Panc1 (cell line): ENCODE measurements around the gene EIF4EBP2. TPM values are rescaled to one million over a fixed set of nuclear protein-coding genes. Genes with fewer than 3 reads are reported as not detected.

Experiments
- ATAC-seq: fragments of 200-7000 bp; cut with Tn5 transposase; 2 replicates; pipeline ENCODE4 v1.9.1; 2020; ENCODE audit warnings: mild to moderate bottlenecking, moderate library complexity
- BruUV-seq: library from RNA; stranded (reverse); fragments of 400-500 nt; replicated peaks from 2 replicates; lab custom pipeline; 2021; lab: Mats Ljungman, UMichigan
- CTCF ChIA-PET: fragments of 300-600 bp; sonication (Branson Sonifier 250); formaldehyde crosslinking; loops from one replicate; lab custom pipeline; 2022; ENCODE audit warnings: antibody characterized with exemption; lab: Charles Lee
- POLR2A ChIA-PET: fragments of 300-600 bp; sonication (Branson Sonifier 250); formaldehyde crosslinking; loops from one replicate; lab custom pipeline; 2022; ENCODE audit warnings: antibody characterized with exemption; lab: Charles Lee
- DNase-seq: peaks from one replicate; pipeline ENCODE4 v3.0.0-alpha.2; 2010; ENCODE audit warnings: low read depth, low spot score
- H3K27ac ChIP-seq: 2 replicates; pipeline ENCODE4 v1.5.1; 2011; ENCODE audit warnings: mild to moderate bottlenecking, low read length, inconsistent platforms
- H3K27me3 ChIP-seq: fragments of 200-500 bp; sonication (Bioruptor generic); 2 replicates; pipeline ENCODE4 v1.6.0; 2014; ENCODE audit warnings: low read length, inconsistent platforms; ENCODE audit not compliant: control insufficient read depth, insufficient read depth
- H3K36me3 ChIP-seq: fragments of 200-500 bp; sonication (Bioruptor generic); 2 replicates; pipeline ENCODE4 v1.5.1; 2014; ENCODE audit warnings: inconsistent platforms, mild to moderate bottlenecking, low read length, moderate library complexity; ENCODE audit not compliant: control insufficient read depth, insufficient read depth
- H3K4me1 ChIP-seq: 2 replicates; pipeline ENCODE4 v1.5.1; 2011; ENCODE audit warnings: inconsistent platforms, mild to moderate bottlenecking, low read length, moderate library complexity; ENCODE audit not compliant: control insufficient read depth, insufficient read depth
- H3K4me3 ChIP-seq, 2 experiments: 2 replicates each; pipeline ENCODE4 v1.5.1; 2011 to 2012; ENCODE audit warnings: low read depth in 2 of 2, low read length in 2 of 2, mild to moderate bottlenecking in 2 of 2, inconsistent platforms in 1 of 2, moderate library complexity in 1 of 2
- H3K9me3 ChIP-seq: fragments of 200-500 bp; sonication (Bioruptor generic); 2 replicates; pipeline ENCODE4 v1.5.1; 2014; ENCODE audit warnings: low read depth, mild to moderate bottlenecking, inconsistent platforms, low read length, moderate library complexity; ENCODE audit not compliant: control insufficient read depth, insufficient read depth
- CTCF ChIP-seq: fragments of 450-650 bp; IDR thresholded peaks from 2 replicates; pipeline ENCODE4 v1.5.1; 2017; ENCODE audit warnings: mild to moderate bottlenecking
- POLR2AphosphoS5 ChIP-seq: IDR thresholded peaks from 2 replicates; pipeline ENCODE4 v1.6.1; 2012; ENCODE audit warnings: mild to moderate bottlenecking, low read depth, low read length, moderate library complexity
- REST ChIP-seq, 2 experiments: IDR thresholded peaks; 2 replicates each; pipeline ENCODE4 v1.6.1; 2011 to 2012; ENCODE audit warnings: low read depth in 2 of 2, control low read depth in 1 of 2, low read length in 1 of 2, mild to moderate bottlenecking in 1 of 2, moderate library complexity in 1 of 2; ENCODE audit not compliant: insufficient read depth in 1 of 2
- SIN3A ChIP-seq: IDR thresholded peaks from 2 replicates; pipeline ENCODE4 v1.6.1; 2012; ENCODE audit warnings: low read depth, mild to moderate bottlenecking, low read length, moderate library complexity, borderline replicate concordance; ENCODE audit not compliant: insufficient read depth
- TCF7L2 ChIP-seq: IDR thresholded peaks from 2 replicates; pipeline ENCODE4 v1.6.1; 2011; ENCODE audit warnings: mild to moderate bottlenecking, low read depth, low read length, inconsistent platforms
- in situ Hi-C: cut with HindIII; loops from 2 replicates; pipeline ENCODE4 v1.10.0; 2016; ENCODE audit warnings: low sequenced_read_pairs, low pct_unique_long_range_greater_than_20kb
- intact Hi-C: fragments of 100-400 bp; cut with micrococcal nuclease; formaldehyde crosslinking; loops from one replicate; pipeline ENCODE4 v1.10.0; 2022; ENCODE audit not compliant: unreplicated experiment
- total RNA-seq: library from RNA; stranded (reverse); gene quantifications from one replicate; pipeline ENCODE4 v1.2.1, GENCODE V29; 2021; ENCODE audit not compliant: unreplicated experiment

Gene EIF4EBP2
- total RNA-seq, 1 experiment from 2014 or later = 48.2 TPM

GRCh38 chr10:70442332-70442988 is 38.5 kb downstream of the EIF4EBP2 start:
- Histone ChIP-seq H3K27me3 (no peaks in the 10 kb centered on the region), H3K4me1 (no peaks in the 10 kb centered on the region), H3K36me3 (no peaks in the 10 kb centered on the region), H3K9me3 (no peaks in the 10 kb centered on the region), H3K4me3 (no peak overlapping the region), H3K27ac (no peak overlapping the region)
- BruUV-seq = no TSS peak
- ChIA-PET POLR2A (no interaction called here), CTCF (no interaction called here)
- TF ChIP-seq POLR2AphosphoS5 (no peak), TCF7L2 (0 out of 2 replicates have a peak, but pooled peaks have one; percentile 33), CTCF (no peak)
- intact Hi-C loops = no loop called here
- ATAC-seq = no peak
- in situ Hi-C loops = no loop called here
- DNase-seq = no peak

- ChIA-PET POLR2A (interaction anchor here (0.6 kb wide), 1 partner anchor 11 kb away, joined by 3 read pairs; no protein-coding TSS in a partner anchor), CTCF (no interaction called here)
- no peak for TF ChIP-seq POLR2AphosphoS5
- no peak for TF ChIP-seq CTCF
- TF ChIP-seq TCF7L2 = no peak
- no peak for TF ChIP-seq REST (IDR thresholded peaks at IDR 0.05; ENCODE audit: insufficient read depth in 1 of 2, low read depth in 2 of 2, low read length in 1 of 2)
- no peak for TF ChIP-seq SIN3A
- H3K27ac ChIP-seq = no peak overlapping the region
- ATAC-seq = no peak
- H3K9me3 ChIP-seq = no peaks in the 10 kb centered on the region
- in situ Hi-C loops (no loop called here), intact Hi-C loops (no loop called here)
- H3K4me3 ChIP-seq = no peak overlapping the region
- H3K4me1 ChIP-seq = no peaks in the 10 kb centered on the region
- no peaks in the 10 kb centered on the region for H3K36me3 ChIP-seq
- H3K27me3 ChIP-seq = no peaks in the 10 kb centered on the region
- no TSS peak for BruUV-seq
- DNase-seq = no peak
These were observed 40.8 kb downstream of the EIF4EBP2 start for GRCh38 chr10:70444744-70445143.
